Melanocyte of skin (primary cell): ENCODE data around the gene PAK5. TPM values are rescaled to one million over a fixed set of nuclear protein-coding genes. Genes with fewer than 3 reads are reported as not detected.

ENCODE experiments used
- total RNA-seq, 2 donors: library from RNA; depleted of rRNA; stranded (reverse); fragments of >200 nt; gene quantifications; 2 replicates each; pipeline ENCODE4 v1.2.3, GENCODE V29; 2012

PAK5 gene
- total RNA-seq, result not detected

DNA sequence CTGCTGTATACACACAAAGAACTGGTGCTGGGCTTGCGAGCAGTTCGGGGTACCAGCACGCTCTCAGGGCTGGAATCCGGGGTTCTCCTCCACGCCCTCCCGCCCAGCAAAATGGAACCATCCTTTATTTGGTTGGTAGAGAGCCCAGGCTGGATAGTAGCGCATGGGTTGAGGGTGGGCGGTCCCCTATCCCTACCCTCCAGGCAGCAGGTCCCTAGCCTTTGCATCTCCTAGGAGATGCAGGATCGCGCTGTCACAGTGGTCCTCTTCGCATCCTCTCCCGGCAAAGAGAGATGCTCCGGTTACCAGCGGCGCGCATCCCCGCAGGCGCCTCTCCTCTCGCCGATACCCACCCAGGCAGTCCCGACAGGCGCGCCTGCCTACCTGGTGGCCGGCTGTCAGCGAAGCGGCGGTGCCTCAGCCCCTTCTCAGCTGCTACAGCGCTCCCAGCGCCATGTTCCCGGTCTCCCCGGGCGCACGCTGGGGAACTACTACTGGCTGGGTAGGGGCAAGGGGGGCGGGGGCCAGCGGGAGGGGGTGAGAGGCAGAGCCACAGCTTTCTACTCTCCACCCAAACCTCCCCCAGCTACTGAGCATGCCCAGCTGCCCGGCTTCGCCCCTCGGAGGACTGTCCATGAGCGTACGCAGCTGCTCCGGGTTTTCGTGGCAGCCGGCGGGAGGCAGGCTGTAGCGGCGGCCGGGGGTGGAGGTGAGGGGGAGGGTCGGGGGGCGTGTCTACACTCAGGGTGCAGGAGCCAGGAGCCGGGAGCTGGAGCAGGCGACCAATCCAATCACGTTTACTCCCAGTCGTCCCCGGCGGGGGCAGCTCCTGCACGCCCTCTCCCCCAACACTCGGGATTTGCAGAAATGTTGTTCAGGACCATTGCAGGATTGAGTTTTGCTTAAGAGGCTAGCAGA is at the start of gene PAK5:
TSS of gene PAK5 (minus strand) at position 699 of the 918 bp plus-strand sequence. CDS start 194,748 bp downstream, outside the sequence.

DNA sequence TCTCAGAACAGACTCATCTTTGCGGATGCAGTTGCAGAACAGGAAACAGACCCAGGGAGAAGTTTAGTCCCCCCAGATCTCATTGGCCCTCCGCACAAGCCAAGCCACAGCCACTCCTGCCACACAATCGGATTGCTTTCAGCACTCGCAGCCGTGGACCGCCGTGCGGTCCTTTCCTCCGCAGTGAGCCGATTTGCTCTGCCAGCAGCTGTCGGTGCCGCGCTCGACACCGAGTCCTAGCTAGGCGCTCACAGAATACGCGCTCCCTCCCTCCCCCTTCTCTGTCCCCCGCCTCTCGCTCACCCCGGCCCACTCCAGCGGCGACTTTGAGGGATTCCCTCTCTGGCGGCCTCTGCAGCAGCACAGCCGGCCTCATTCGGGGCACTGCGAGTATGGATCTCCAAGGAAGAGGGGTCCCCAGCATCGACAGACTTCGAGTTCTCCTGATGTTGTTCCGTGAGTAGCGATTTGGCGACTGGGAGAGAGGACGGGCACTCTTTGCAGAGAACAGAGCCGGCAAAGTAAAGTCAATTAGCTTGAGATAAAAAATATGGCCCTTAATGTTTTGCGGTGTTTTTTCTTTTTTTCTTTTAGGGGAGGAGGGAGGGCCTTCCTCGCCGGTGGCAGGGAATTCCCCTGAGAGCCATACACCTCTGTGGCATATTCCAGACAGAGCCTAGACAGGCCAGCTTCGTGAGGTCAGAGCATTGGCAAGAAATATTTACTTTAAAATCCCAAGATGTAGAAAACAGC is 324.2 kb downstream of the PAK5 start, which contains the start of gene LAMP5:
TSS of gene LAMP5 (plus strand) at position 130 of the 753 bp plus-strand sequence. CDS start at position 393, 263 bp downstream.

Other genes starting within 250 kb of the PAK5 start
- gene ANKEF1, start 195.9 kb upstream of the PAK5 start, total RNA-seq, result 1 to 10 TPM in 1 of 2 donors, under 1 TPM in 1; 0.34 to 2.3 TPM